Natural killer cell (primary cell): Measurements from ENCODE around the gene FSHB. TPM values are rescaled to one million over a fixed set of nuclear protein-coding genes. Genes with fewer than 3 reads are reported as not detected.

Experiments
- ATAC-seq, 3 donors: fragments of 150-1000 bp in 2 of 3; fragments of 200-7000 bp in 1 of 3; cut with Tn5 transposase; 1 replicate in 1 of 3; 2 replicates in 2 of 3; pipeline ENCODE4 v1.10.0; 2021; ENCODE audit warnings: mild to moderate bottlenecking in 2 of 3, moderate library complexity in 2 of 3
- DNase-seq, 2 donors: peaks; one replicate each; pipeline versions ENCODE4 v3.0.0 to v3.0.0-alpha.2; 2013 to 2021; ENCODE audit warnings: mixed read lengths in 1 of 2
- H3K27ac ChIP-seq: one replicate; pipeline ENCODE4 v1.5.1; 2013; ENCODE audit warnings: mild to moderate bottlenecking, low read length
- H3K27me3 ChIP-seq: one replicate; pipeline ENCODE4 v1.6.1; 2013; ENCODE audit warnings: low read length; ENCODE audit not compliant: control insufficient read depth, insufficient read depth
- H3K36me3 ChIP-seq: one replicate; pipeline ENCODE4 v1.6.1; 2013; ENCODE audit warnings: low read length; ENCODE audit not compliant: control insufficient read depth, insufficient read depth
- H3K4me1 ChIP-seq: one replicate; pipeline ENCODE4 v1.6.1; 2013; ENCODE audit warnings: low read length; ENCODE audit not compliant: control insufficient read depth, insufficient read depth
- H3K4me3 ChIP-seq: one replicate; pipeline ENCODE4 v1.5.1; 2013; ENCODE audit warnings: low read length
- H3K9me3 ChIP-seq: one replicate; pipeline ENCODE4 v1.6.1; 2013; ENCODE audit warnings: low read length; ENCODE audit not compliant: control insufficient read depth, insufficient read depth
- H3K27ac Mint-ChIP-seq, 2 donors: one replicate each; pipeline ENCODE4 v1.8.0; 2022; ENCODE audit warnings: mild to moderate bottlenecking in 2 of 2, mixed read lengths in 2 of 2, moderate library complexity in 1 of 2
- H3K27me3 Mint-ChIP-seq, 2 donors: one replicate each; pipeline ENCODE4 v1.8.0; 2022; ENCODE audit warnings: low read depth in 2 of 2, mixed read lengths in 2 of 2
- H3K36me3 Mint-ChIP-seq: one replicate; pipeline ENCODE4 v1.8.0; 2022; ENCODE audit warnings: mixed read lengths
- H3K4me1 Mint-ChIP-seq, 2 donors: one replicate each; pipeline ENCODE4 v1.8.0; 2022; ENCODE audit warnings: mixed read lengths in 2 of 2
- H3K4me3 Mint-ChIP-seq: one replicate; pipeline ENCODE4 v1.8.0; 2022; ENCODE audit warnings: mild to moderate bottlenecking, moderate library complexity, mixed read lengths
- H3K9me3 Mint-ChIP-seq, 2 donors: one replicate each; pipeline ENCODE4 v1.8.0; 2022; ENCODE audit warnings: mixed read lengths in 2 of 2
- WGBS: methylation state at CpG from one replicate; pipeline ENCODE4 v1.1.7; 2013; ENCODE audit warnings: missing lambda C conversion rate; ENCODE audit not compliant: insufficient coverage; 5-methylcytosine and 5-hydroxymethylcytosine counted together
- intact Hi-C: fragments of 100-400 bp; cut with micrococcal nuclease; formaldehyde crosslinking; loops from one replicate; pipeline ENCODE4 v1.14.2; 2022
- total RNA-seq, 4 donors: library from RNA; stranded (reverse); fragments of 120-200 nt in 1 of 4; gene quantifications; one replicate each; pipeline versions ENCODE4 v1.2.3 to v1.2.4, GENCODE V29; 2013 to 2022
- TF ChIP-seq, protein P1 (sequence below): fragments of 200-600 bp; IDR thresholded peaks from one replicate; pipeline ENCODE4 v1.8.0; 2022; ENCODE audit warnings: antibody characterized with exemption

The FSHB gene
- total RNA-seq, 3 donors from 2014 or later (not counting 1 experiment from before 2014, with no cell fraction given) = not detected

DNA sequence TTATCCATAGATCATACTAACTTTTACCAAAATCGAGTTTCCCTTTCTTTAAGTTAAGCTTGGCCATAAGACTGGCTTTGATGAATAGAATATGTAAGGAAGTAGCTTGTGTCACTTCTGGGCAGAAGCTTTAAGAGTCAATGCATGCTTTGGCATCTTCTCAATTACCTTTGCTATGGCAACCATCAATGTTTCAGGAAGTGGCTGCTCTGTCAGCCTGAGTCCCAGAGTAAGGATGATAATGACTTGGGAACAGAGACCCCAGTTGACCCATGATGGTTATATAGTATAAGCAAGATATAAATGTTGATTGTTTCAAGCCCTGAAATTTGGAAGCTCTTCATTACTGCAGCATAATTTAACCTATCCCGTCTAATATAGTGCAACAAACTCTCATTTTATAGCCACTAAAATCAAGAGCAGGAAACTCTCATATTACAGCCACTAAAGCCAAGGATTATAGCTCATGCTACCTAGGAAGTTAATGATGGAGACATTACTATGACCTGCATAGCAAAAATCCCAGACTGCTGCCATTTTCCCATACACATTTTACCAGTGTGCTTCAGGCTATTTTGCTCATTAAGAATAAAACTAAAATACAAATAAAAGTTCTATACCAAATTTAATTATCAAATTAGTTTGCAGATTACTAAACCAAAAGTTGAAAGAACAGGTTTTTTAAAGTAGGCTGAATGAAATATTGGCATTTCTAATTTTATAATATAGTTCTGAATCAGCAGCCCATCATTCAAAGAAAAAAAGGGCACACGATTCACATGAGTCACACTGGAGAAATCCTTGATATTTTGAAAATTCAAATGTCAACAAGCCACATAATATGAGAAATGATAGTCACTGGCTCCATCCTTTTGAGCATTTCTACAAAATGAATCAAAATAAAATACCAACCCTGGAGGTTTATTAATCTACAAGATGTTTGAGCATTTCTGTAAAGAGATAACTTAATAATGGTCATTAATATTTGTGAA lies 23.8 kb downstream of the FSHB start:
- TF ChIP-seq, protein P1, sequence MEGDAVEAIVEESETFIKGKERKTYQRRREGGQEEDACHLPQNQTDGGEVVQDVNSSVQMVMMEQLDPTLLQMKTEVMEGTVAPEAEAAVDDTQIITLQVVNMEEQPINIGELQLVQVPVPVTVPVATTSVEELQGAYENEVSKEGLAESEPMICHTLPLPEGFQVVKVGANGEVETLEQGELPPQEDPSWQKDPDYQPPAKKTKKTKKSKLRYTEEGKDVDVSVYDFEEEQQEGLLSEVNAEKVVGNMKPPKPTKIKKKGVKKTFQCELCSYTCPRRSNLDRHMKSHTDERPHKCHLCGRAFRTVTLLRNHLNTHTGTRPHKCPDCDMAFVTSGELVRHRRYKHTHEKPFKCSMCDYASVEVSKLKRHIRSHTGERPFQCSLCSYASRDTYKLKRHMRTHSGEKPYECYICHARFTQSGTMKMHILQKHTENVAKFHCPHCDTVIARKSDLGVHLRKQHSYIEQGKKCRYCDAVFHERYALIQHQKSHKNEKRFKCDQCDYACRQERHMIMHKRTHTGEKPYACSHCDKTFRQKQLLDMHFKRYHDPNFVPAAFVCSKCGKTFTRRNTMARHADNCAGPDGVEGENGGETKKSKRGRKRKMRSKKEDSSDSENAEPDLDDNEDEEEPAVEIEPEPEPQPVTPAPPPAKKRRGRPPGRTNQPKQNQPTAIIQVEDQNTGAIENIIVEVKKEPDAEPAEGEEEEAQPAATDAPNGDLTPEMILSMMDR = no peak
- Mint-ChIP-seq H3K27ac (no peak overlapping the region), H3K4me1 (peaks cover 0 to 6% of the 10 kb centered on the region in 2 donors), H3K4me3 (no peak overlapping the region), H3K9me3 (no peaks in the 10 kb centered on the region), H3K36me3 (no peaks in the 10 kb centered on the region), H3K27me3 (no peaks in the 10 kb centered on the region)
- Histone ChIP-seq H3K9me3 (no peaks in the 10 kb centered on the region), H3K4me3 (no peak overlapping the region), H3K27ac (no peak overlapping the region), H3K36me3 (no peaks in the 10 kb centered on the region), H3K4me1 (no peaks in the 10 kb centered on the region), H3K27me3 (no peaks in the 10 kb centered on the region)
- 71% methylated on average over 1 of the region's 3 CpGs for WGBS
- DNase-seq (no peak), ATAC-seq (no peak)
- intact Hi-C loops = no loop called here

DNA sequence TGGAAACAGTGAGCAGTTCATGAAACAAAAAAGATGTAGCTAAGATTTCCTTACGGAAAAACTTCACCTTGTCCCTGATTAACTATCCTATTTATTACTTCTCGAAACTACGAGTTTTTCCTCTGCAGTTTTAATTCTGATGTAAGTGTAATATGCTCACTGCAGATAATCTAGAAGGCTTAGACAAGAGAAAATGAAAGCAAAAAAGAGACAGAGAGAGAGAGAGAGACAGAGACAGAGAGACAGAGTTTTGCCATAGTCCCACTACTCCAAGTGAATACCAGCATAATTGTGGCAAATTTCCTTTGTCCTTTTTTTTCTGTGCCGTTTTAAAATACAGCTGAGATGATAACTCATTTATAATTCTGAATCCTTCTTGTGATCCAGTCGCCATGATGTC lies 24.8 kb downstream of the FSHB start:
- Mint-ChIP-seq H3K27me3 (no peaks in the 10 kb centered on the region), H3K4me3 (no peak overlapping the region), H3K27ac (no peak overlapping the region), H3K9me3 (no peaks in the 10 kb centered on the region), H3K4me1 (peaks cover 0 to 6% of the 10 kb centered on the region in 2 donors), H3K36me3 (no peaks in the 10 kb centered on the region)
- ATAC-seq = no peak
- intact Hi-C loops = no loop called here
- Histone ChIP-seq H3K4me3 (no peak overlapping the region), H3K4me1 (no peaks in the 10 kb centered on the region), H3K27ac (no peak overlapping the region), H3K27me3 (no peaks in the 10 kb centered on the region), H3K36me3 (no peaks in the 10 kb centered on the region), H3K9me3 (no peaks in the 10 kb centered on the region)
- DNase-seq = no peak
- TF ChIP-seq, protein P1 = no peak
- WGBS = 77% methylated on average over 2 of the region's 5 CpGs

DNA sequence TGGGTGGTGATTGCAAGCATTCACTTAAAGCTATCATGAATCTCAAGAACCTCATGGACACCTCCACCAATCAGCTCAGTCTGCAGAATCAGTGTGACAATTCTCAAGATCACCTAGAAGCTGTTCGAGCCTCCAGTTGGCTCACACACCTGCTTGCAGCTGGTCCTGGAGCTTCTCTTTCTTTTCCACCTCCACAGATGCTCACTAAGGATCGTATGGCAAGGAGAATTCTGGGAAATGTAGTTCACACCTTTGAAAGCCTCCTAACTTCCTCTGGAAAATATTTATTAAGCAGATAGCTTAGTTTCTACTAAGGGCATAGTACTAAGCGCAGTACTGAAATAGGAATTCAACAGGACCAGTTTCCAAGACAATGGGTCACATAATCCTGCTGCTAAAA lies 26.2 kb downstream of the FSHB start:
- no peak overlapping the region for H3K4me3 ChIP-seq
- no peaks in the 10 kb centered on the region for H3K36me3 ChIP-seq
- no peaks in the 10 kb centered on the region for H3K9me3 ChIP-seq
- H3K4me1 ChIP-seq = no peaks in the 10 kb centered on the region
- intact Hi-C loops = no loop called here
- no peak overlapping the region for H3K4me3 Mint-ChIP-seq
- no peaks in the 10 kb centered on the region for H3K36me3 Mint-ChIP-seq
- WGBS = 100% methylated on average over 2 of the region's 3 CpGs
- no peak overlapping the region for H3K27ac ChIP-seq
- TF ChIP-seq, protein P1 = no peak
- DNase-seq (no peak), ATAC-seq (no peak)
- no peaks in the 10 kb centered on the region for H3K27me3 Mint-ChIP-seq
- H3K4me1 Mint-ChIP-seq = peaks cover 0 to 12% of the 10 kb centered on the region in 2 donors
- H3K27ac Mint-ChIP-seq = no peak overlapping the region
- no peaks in the 10 kb centered on the region for H3K27me3 ChIP-seq
- H3K9me3 Mint-ChIP-seq = no peaks in the 10 kb centered on the region
